NCI-H748 (cell line): Measurements from ENCODE around the gene EGFR.

Source experiments
- DNase-seq: peaks from one replicate; lab custom pipeline; 2025; ENCODE audit not compliant: unreplicated experiment; lab: John Stamatoyannopoulos, UW

The EGFR gene

DNA sequence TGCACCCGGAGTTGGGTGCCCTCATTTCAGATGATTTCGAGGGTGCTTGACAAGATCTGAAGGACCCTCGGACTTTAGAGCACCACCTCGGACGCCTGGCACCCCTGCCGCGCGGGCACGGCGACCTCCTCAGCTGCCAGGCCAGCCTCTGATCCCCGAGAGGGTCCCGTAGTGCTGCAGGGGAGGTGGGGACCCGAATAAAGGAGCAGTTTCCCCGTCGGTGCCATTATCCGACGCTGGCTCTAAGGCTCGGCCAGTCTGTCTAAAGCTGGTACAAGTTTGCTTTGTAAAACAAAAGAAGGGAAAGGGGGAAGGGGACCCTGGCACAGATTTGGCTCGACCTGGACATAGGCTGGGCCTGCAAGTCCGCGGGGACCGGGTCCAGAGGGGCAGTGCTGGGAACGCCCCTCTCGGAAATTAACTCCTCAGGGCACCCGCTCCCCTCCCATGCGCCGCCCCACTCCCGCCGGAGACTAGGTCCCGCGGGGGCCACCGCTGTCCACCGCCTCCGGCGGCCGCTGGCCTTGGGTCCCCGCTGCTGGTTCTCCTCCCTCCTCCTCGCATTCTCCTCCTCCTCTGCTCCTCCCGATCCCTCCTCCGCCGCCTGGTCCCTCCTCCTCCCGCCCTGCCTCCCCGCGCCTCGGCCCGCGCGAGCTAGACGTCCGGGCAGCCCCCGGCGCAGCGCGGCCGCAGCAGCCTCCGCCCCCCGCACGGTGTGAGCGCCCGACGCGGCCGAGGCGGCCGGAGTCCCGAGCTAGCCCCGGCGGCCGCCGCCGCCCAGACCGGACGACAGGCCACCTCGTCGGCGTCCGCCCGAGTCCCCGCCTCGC lies at the start of gene EGFR:
EGFR (plus strand) TSS at position 657 of the 830 bp plus-strand sequence. CDS start 261 bp downstream, outside the sequence.
- peak; percentile 77 for DNase-seq

- no peak for DNase-seq
Measured at GRCh38 chr7:54969208-54969967, 49.4 kb upstream of the EGFR start.

DNA sequence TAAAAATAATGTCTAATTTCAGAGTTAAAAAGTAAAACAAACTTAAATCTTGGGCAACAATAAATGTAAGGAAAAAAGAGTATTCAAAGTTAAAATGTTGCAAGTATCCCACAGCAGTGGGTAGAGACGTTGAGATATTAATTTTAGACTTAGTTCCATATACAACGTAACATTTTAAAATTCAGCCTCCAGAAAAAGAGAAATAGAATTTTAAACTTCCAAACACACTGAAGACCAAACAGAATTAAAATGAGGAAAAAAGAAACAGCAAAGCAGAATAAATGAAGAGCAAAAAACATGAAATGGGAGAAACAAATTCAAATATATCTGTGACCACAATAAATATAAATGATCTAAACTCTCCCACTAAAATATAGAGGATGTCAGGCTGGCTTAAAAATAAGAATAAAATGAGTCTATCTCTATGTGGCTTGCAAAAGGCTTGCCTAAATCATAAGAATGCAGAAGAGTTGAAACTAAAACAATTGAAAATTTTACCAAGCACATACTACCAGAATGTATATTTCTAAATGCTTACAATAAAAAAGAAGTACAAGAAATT lies 46.0 kb upstream of the EGFR start:
- DNase-seq = no peak

- DNase-seq = peak; percentile 7
Measured at GRCh38 chr7:54978364-54979116, 40.3 kb upstream of the EGFR start.

- no peak for DNase-seq
Measured at GRCh38 chr7:54980521-54980920, 38.3 kb upstream of the EGFR start.

DNA sequence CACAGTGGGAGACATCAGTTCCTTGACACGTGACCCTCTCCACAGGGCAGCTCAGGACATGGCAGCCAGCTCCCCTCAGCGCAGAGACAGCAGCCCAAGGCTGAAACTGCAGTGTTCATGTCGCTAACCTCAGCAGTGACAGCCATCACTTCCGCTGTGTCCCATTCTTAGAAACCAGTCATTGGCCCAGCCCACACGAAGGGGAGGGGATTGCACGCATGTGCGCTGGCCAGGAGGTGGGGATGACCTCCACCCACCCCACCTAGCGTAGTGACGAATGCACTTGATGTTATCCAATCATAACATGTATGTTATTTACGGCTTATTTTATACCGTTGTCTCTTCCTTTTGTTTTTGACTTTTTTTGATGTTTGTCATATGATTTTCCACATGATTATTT lies 36.9 kb upstream of the EGFR start:
- no peak for DNase-seq

- DNase-seq = no peak
Measured at GRCh38 chr7:54985426-54986330, 33.1 kb upstream of the EGFR start.

DNA sequence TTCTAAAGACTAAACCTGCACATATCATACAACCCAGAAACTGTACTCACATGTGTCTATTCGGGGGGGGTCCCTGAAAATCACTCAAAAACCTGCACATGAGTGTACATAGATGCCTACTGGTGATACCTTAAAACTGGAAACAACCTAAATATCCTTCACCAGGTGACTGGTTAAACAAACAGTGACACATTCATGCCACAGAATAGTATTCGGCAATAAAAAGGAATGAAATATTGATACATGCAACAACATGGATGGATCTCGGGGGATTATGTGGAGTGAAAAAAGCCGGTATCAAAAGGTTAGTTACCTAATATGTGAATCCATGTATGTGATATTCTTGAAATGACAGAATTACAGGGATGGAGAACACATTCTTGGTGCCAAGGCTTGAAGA lies 32.1 kb upstream of the EGFR start:
- no peak for DNase-seq

- no peak for DNase-seq
Measured at GRCh38 chr7:54987772-54988171, 31.0 kb upstream of the EGFR start.

GRCh38 chr7:54988516-54988915 lies 30.3 kb upstream of the EGFR start:
- peak; percentile 9 for DNase-seq

DNA sequence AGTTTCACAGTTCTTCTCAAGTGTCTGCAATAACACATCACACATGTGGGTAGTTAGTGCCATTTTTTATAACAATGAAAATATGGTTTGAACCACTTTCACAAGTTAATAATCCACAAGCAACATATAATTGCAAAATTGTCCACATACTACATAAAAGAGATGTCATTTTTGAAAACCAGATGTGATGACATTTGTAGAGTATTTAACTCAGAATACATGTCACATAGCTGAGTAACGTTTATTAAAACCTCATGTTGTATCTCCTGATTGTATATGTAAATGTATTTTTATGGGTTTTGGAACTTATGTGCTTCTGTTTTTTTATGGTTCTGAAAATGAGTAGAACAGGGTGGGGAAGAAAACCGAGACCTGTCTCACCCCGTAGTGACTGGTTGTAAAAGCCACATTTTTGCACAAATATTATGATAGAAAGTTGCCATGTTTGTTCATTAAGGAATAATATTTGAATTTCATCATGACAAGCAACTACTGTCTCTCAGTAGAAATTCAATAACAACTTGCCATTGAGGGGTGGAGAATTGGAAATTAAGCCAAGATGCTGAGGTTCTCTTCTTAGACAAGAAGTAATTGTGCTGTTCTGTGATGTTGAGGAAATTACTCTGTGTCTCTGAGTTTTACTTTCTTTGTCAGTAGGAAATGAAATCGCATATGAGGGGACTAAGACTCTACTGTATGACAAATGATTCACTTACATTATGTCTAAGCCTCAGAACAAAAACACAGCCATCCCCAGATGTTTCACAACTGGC lies 29.2 kb upstream of the EGFR start:
- no peak for DNase-seq

GRCh38 chr7:54991341-54991740 lies 27.5 kb upstream of the EGFR start:
- DNase-seq = no peak

GRCh38 chr7:54992871-54993475 lies 25.8 kb upstream of the EGFR start:
- DNase-seq = no peak

GRCh38 chr7:54995166-54995565 lies 23.7 kb upstream of the EGFR start:
- DNase-seq = no peak

- no peak for DNase-seq
Measured at GRCh38 chr7:54995610-54996363, 23.0 kb upstream of the EGFR start.

DNA sequence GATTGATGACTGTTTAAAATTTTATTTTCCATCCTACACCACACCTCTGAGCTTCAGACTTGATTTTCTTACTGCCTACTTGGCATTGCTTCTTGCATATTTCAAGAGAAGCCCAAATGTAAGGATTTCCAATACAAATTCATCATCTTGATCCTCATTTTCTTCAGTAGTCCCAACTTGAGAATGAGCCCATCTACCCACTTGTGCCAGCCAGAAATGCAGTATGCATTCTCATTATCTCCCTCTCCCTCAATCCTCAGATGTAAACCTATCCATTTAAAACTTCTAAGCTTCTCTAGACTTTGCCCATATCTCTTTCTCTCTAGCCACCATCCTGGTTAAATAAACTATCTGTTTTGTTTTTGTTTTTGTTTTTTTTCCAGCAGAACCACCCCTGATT lies 22.4 kb upstream of the EGFR start:
- no peak for DNase-seq

GRCh38 chr7:55004579-55004978 lies 14.2 kb upstream of the EGFR start:
- no peak for DNase-seq

- DNase-seq = no peak
Measured at GRCh38 chr7:55005241-55005851, 13.5 kb upstream of the EGFR start.
